Osteocyte (in vitro differentiated cells): ENCODE measurements around the gene ATXN1. TPM values are rescaled to one million over a fixed set of nuclear protein-coding genes. Genes with fewer than 3 reads are reported as not detected.
A peak's percentile ranks its signal among the peaks of the same experiment; 100 is the strongest.

Experiments used
- DNase-seq: peaks from one replicate; pipeline ENCODE4 v3.0.0; 2021; ENCODE audit warnings: mixed read lengths; ENCODE audit not compliant: unreplicated experiment; ENCODE audit errors: extremely low spot score
- H3K27ac Mint-ChIP-seq: one replicate; pipeline ENCODE4 v1.8.0; 2021; ENCODE audit warnings: mild to moderate bottlenecking, mixed read lengths; ENCODE audit not compliant: unreplicated experiment
- H3K27me3 Mint-ChIP-seq: one replicate; pipeline ENCODE4 v1.8.0; 2021; ENCODE audit warnings: mixed read lengths; ENCODE audit not compliant: unreplicated experiment
- H3K36me3 Mint-ChIP-seq: one replicate; pipeline ENCODE4 v1.8.0; 2021; ENCODE audit warnings: mixed read lengths; ENCODE audit not compliant: unreplicated experiment
- H3K4me1 Mint-ChIP-seq: one replicate; pipeline ENCODE4 v1.8.0; 2021; ENCODE audit warnings: mixed read lengths; ENCODE audit not compliant: unreplicated experiment
- H3K4me3 Mint-ChIP-seq: one replicate; pipeline ENCODE4 v1.8.0; 2021; ENCODE audit warnings: mild to moderate bottlenecking, moderate library complexity, mixed read lengths; ENCODE audit not compliant: unreplicated experiment
- H3K9me3 Mint-ChIP-seq: one replicate; pipeline ENCODE4 v1.8.0; 2021; ENCODE audit warnings: mixed read lengths; ENCODE audit not compliant: unreplicated experiment
- CTCF ChIP-seq: fragments of 200-600 bp; sonication (generic); IDR thresholded peaks from 2 replicates; pipeline ENCODE4 v1.5.0; 2021; ENCODE audit warnings: antibody characterized with exemption, mild to moderate bottlenecking, moderate library complexity
- total RNA-seq: library from RNA; stranded (reverse); gene quantifications from 2 replicates; pipeline ENCODE4 v1.2.1, GENCODE V29; 2021

ATXN1 gene
- total RNA-seq, 1 donor from 2014 or later = 54.4 TPM

- TF ChIP-seq CTCF = no peak
- H3K9me3 Mint-ChIP-seq = peaks cover 4% of the 10 kb centered on the region
- peaks cover 9% of the 10 kb centered on the region for H3K4me1 Mint-ChIP-seq
- H3K27me3 Mint-ChIP-seq = no peaks in the 10 kb centered on the region
- no peak overlapping the region for H3K4me3 Mint-ChIP-seq
- DNase-seq = no peak
- H3K36me3 Mint-ChIP-seq = peaks cover 3% of the 10 kb centered on the region
- no peak overlapping the region for H3K27ac Mint-ChIP-seq
Observed at GRCh38 chr6:16450821-16451220, 310.4 kb downstream of the ATXN1 start.

GRCh38 chr6:16450285-16450684, 311.0 kb downstream of the ATXN1 start:
- Mint-ChIP-seq H3K27me3 (no peaks in the 10 kb centered on the region), H3K27ac (no peak overlapping the region), H3K4me1 (peaks cover 9% of the 10 kb centered on the region), H3K4me3 (no peak overlapping the region), H3K9me3 (no peaks in the 10 kb centered on the region), H3K36me3 (no peaks in the 10 kb centered on the region)
- DNase-seq = no peak
- TF ChIP-seq CTCF = no peak

GRCh38 chr6:16446273-16446672, 315.0 kb downstream of the ATXN1 start:
- no peak for DNase-seq
- TF ChIP-seq CTCF = no peak
- no peak overlapping the region for H3K27ac Mint-ChIP-seq
- no peak overlapping the region for H3K4me3 Mint-ChIP-seq
- H3K36me3 Mint-ChIP-seq = peaks cover 3% of the 10 kb centered on the region
- no peaks in the 10 kb centered on the region for H3K27me3 Mint-ChIP-seq
- H3K4me1 Mint-ChIP-seq = peaks cover 13% of the 10 kb centered on the region
- no peaks in the 10 kb centered on the region for H3K9me3 Mint-ChIP-seq

- no peak overlapping the region for H3K27ac Mint-ChIP-seq
- no peak for TF ChIP-seq CTCF
- no peak overlapping the region for H3K4me3 Mint-ChIP-seq
- no peaks in the 10 kb centered on the region for H3K9me3 Mint-ChIP-seq
- peaks cover 22% of the 10 kb centered on the region for H3K4me1 Mint-ChIP-seq
- no peak for DNase-seq
- no peaks in the 10 kb centered on the region for H3K27me3 Mint-ChIP-seq
- peaks cover 6% of the 10 kb centered on the region for H3K36me3 Mint-ChIP-seq
Observed at GRCh38 chr6:16442031-16442430, 319.2 kb downstream of the ATXN1 start.

- Mint-ChIP-seq H3K27me3 (no peaks in the 10 kb centered on the region), H3K4me3 (no peak overlapping the region), H3K36me3 (peaks cover 9% of the 10 kb centered on the region), H3K4me1 (peaks cover 22% of the 10 kb centered on the region), H3K9me3 (no peaks in the 10 kb centered on the region), H3K27ac (peak overlapping the region; percentile 11)
- no peak for DNase-seq
- no peak for TF ChIP-seq CTCF
Observed at GRCh38 chr6:16441262-16441661, 320.0 kb downstream of the ATXN1 start.
